ENCODE results near the gene IRX5.

Gene IRX5

GRCh38 chr16:54939029-54939346, 8.3 kb downstream of the IRX5 start:
- Histone ChIP-seq H3K27ac (ENCODE audit: low read depth, low read length) (no peak overlapping the region), H3K4me1 (ENCODE audit: insufficient read depth, low read length) (peaks cover 27% of the 10 kb centered on the region), H3K9ac (ENCODE audit: low read length) (no peak overlapping the region), H3K36me3 (ENCODE audit: insufficient read depth, low read length) (no peaks in the 10 kb centered on the region), H3K27me3 (ENCODE audit: control insufficient read depth in 1 of 2, insufficient read depth in 2 of 2, low read length in 2 of 2) (peaks cover 74% of the 10 kb centered on the region in 2 donors), H3K4me3 (ENCODE audit: low read depth in 1 of 2, low read length in 2 of 2) (no peak overlapping the region), H3K9me3 (ENCODE audit: low read length) (peaks cover 5% of the 10 kb centered on the region)

- no peak overlapping the region for H3K9ac ChIP-seq (ENCODE audit: low read length)
- no peak overlapping the region for H3K27ac ChIP-seq (ENCODE audit: low read depth, low read length)
- no peaks in the 10 kb centered on the region for H3K36me3 ChIP-seq (ENCODE audit: insufficient read depth, low read length)
- no peak overlapping the region for H3K4me3 ChIP-seq (ENCODE audit: low read depth in 1 of 2, low read length in 2 of 2)
- H3K27me3 ChIP-seq (ENCODE audit: control insufficient read depth in 1 of 2, insufficient read depth in 2 of 2, low read length in 2 of 2): peaks cover 68 to 70% of the 10 kb centered on the region in 2 donors
- peaks cover 5% of the 10 kb centered on the region for H3K9me3 ChIP-seq (ENCODE audit: low read length)
- peaks cover 27% of the 10 kb centered on the region for H3K4me1 ChIP-seq (ENCODE audit: insufficient read depth, low read length)
Observed at GRCh38 chr16:54939510-54940278, 9.0 kb downstream of the IRX5 start.

- Histone ChIP-seq H3K9ac (ENCODE audit: low read length) (no peak overlapping the region), H3K36me3 (ENCODE audit: insufficient read depth, low read length) (no peaks in the 10 kb centered on the region), H3K27me3 (ENCODE audit: control insufficient read depth in 1 of 2, insufficient read depth in 2 of 2, low read length in 2 of 2) (peaks cover 62 to 67% of the 10 kb centered on the region in 2 donors), H3K4me1 (ENCODE audit: insufficient read depth, low read length) (peaks cover 27% of the 10 kb centered on the region), H3K27ac (ENCODE audit: low read depth, low read length) (no peak overlapping the region), H3K9me3 (ENCODE audit: low read length) (peaks cover 5% of the 10 kb centered on the region), H3K4me3 (ENCODE audit: low read depth in 1 of 2, low read length in 2 of 2) (no peak overlapping the region)
Observed at GRCh38 chr16:54940279-54940604, 9.6 kb downstream of the IRX5 start.

GRCh38 chr16:54942353-54942943, 11.8 kb downstream of the IRX5 start:
- Histone ChIP-seq H3K9me3 (ENCODE audit: low read length) (peaks cover 5% of the 10 kb centered on the region), H3K27ac (ENCODE audit: low read depth, low read length) (no peak overlapping the region), H3K27me3 (ENCODE audit: control insufficient read depth in 1 of 2, insufficient read depth in 2 of 2, low read length in 2 of 2) (peaks cover 40 to 49% of the 10 kb centered on the region in 2 donors), H3K9ac (ENCODE audit: low read length) (no peak overlapping the region), H3K36me3 (ENCODE audit: insufficient read depth, low read length) (no peaks in the 10 kb centered on the region), H3K4me3 (ENCODE audit: low read depth in 1 of 2, low read length in 2 of 2) (no peak overlapping the region), H3K4me1 (ENCODE audit: insufficient read depth, low read length) (peaks cover 15% of the 10 kb centered on the region)

GRCh38 chr16:54944002-54944401, 13.3 kb downstream of the IRX5 start:
- H3K4me1 ChIP-seq (ENCODE audit: insufficient read depth, low read length): no peaks in the 10 kb centered on the region
- peaks cover 25 to 33% of the 10 kb centered on the region in 2 donors for H3K27me3 ChIP-seq (ENCODE audit: control insufficient read depth in 1 of 2, insufficient read depth in 2 of 2, low read length in 2 of 2)
- H3K27ac ChIP-seq (ENCODE audit: low read depth, low read length): no peak overlapping the region
- H3K9ac ChIP-seq (ENCODE audit: low read length): no peak overlapping the region
- H3K4me3 ChIP-seq (ENCODE audit: low read depth in 1 of 2, low read length in 2 of 2): no peak overlapping the region
- no peaks in the 10 kb centered on the region for H3K36me3 ChIP-seq (ENCODE audit: insufficient read depth, low read length)
- peaks cover 5% of the 10 kb centered on the region for H3K9me3 ChIP-seq (ENCODE audit: low read length)

- H3K4me3 ChIP-seq (ENCODE audit: low read depth in 1 of 2, low read length in 2 of 2): no peak overlapping the region
- no peak overlapping the region for H3K9ac ChIP-seq (ENCODE audit: low read length)
- H3K27ac ChIP-seq (ENCODE audit: low read depth, low read length): no peak overlapping the region
- no peaks in the 10 kb centered on the region for H3K4me1 ChIP-seq (ENCODE audit: insufficient read depth, low read length)
- peaks cover 3% of the 10 kb centered on the region for H3K9me3 ChIP-seq (ENCODE audit: low read length)
- peaks cover 14 to 23% of the 10 kb centered on the region in 2 donors for H3K27me3 ChIP-seq (ENCODE audit: control insufficient read depth in 1 of 2, insufficient read depth in 2 of 2, low read length in 2 of 2)
- H3K36me3 ChIP-seq (ENCODE audit: insufficient read depth, low read length): no peaks in the 10 kb centered on the region
Observed at GRCh38 chr16:54945063-54945462, 14.4 kb downstream of the IRX5 start.

- Histone ChIP-seq H3K36me3 (ENCODE audit: insufficient read depth, low read length) (no peaks in the 10 kb centered on the region), H3K9ac (ENCODE audit: low read length) (no peak overlapping the region), H3K4me1 (ENCODE audit: insufficient read depth, low read length) (no peaks in the 10 kb centered on the region), H3K4me3 (ENCODE audit: low read depth in 1 of 2, low read length in 2 of 2) (no peak overlapping the region), H3K27ac (ENCODE audit: low read depth, low read length) (no peak overlapping the region), H3K27me3 (ENCODE audit: control insufficient read depth in 1 of 2, insufficient read depth in 2 of 2, low read length in 2 of 2) (peaks cover 0 to 8% of the 10 kb centered on the region in 2 donors), H3K9me3 (ENCODE audit: low read length) (no peaks in the 10 kb centered on the region)
Observed at GRCh38 chr16:54946909-54947308, 16.2 kb downstream of the IRX5 start.

- Histone ChIP-seq H3K9me3 (ENCODE audit: low read length) (no peaks in the 10 kb centered on the region), H3K27ac (ENCODE audit: low read depth, low read length) (no peak overlapping the region), H3K4me1 (ENCODE audit: insufficient read depth, low read length) (no peaks in the 10 kb centered on the region), H3K36me3 (ENCODE audit: insufficient read depth, low read length) (no peaks in the 10 kb centered on the region), H3K4me3 (ENCODE audit: low read depth in 1 of 2, low read length in 2 of 2) (no peak overlapping the region), H3K9ac (ENCODE audit: low read length) (no peak overlapping the region), H3K27me3 (ENCODE audit: control insufficient read depth in 1 of 2, insufficient read depth in 2 of 2, low read length in 2 of 2) (peaks cover 2 to 8% of the 10 kb centered on the region in 2 donors)
Observed at GRCh38 chr16:54947616-54948015, 17.0 kb downstream of the IRX5 start.

GRCh38 chr16:54952195-54952594, 21.5 kb downstream of the IRX5 start:
- Histone ChIP-seq H3K27me3 (ENCODE audit: control insufficient read depth in 1 of 2, insufficient read depth in 2 of 2, low read length in 2 of 2) (peaks cover 0 to 8% of the 10 kb centered on the region in 2 donors), H3K27ac (ENCODE audit: low read depth, low read length) (no peak overlapping the region), H3K36me3 (ENCODE audit: insufficient read depth, low read length) (no peaks in the 10 kb centered on the region), H3K4me1 (ENCODE audit: insufficient read depth, low read length) (no peaks in the 10 kb centered on the region), H3K9me3 (ENCODE audit: low read length) (no peaks in the 10 kb centered on the region), H3K4me3 (ENCODE audit: low read depth in 1 of 2, low read length in 2 of 2) (no peak overlapping the region), H3K9ac (ENCODE audit: low read length) (no peak overlapping the region)

- Histone ChIP-seq H3K27me3 (ENCODE audit: control insufficient read depth in 1 of 2, insufficient read depth in 2 of 2, low read length in 2 of 2) (peaks cover 0 to 8% of the 10 kb centered on the region in 2 donors), H3K9ac (ENCODE audit: low read length) (no peak overlapping the region), H3K27ac (ENCODE audit: low read depth, low read length) (no peak overlapping the region), H3K9me3 (ENCODE audit: low read length) (no peaks in the 10 kb centered on the region), H3K4me1 (ENCODE audit: insufficient read depth, low read length) (no peaks in the 10 kb centered on the region), H3K36me3 (ENCODE audit: insufficient read depth, low read length) (no peaks in the 10 kb centered on the region), H3K4me3 (ENCODE audit: low read depth in 1 of 2, low read length in 2 of 2) (no peak overlapping the region)
Observed at GRCh38 chr16:54953461-54953860, 22.8 kb downstream of the IRX5 start.

GRCh38 chr16:54954220-54954619, 23.6 kb downstream of the IRX5 start:
- Histone ChIP-seq H3K4me1 (ENCODE audit: insufficient read depth, low read length) (no peaks in the 10 kb centered on the region), H3K27me3 (ENCODE audit: control insufficient read depth in 1 of 2, insufficient read depth in 2 of 2, low read length in 2 of 2) (peaks cover 0 to 8% of the 10 kb centered on the region in 2 donors), H3K4me3 (ENCODE audit: low read depth in 1 of 2, low read length in 2 of 2) (no peak overlapping the region), H3K9me3 (ENCODE audit: low read length) (no peaks in the 10 kb centered on the region), H3K36me3 (ENCODE audit: insufficient read depth, low read length) (no peaks in the 10 kb centered on the region), H3K27ac (ENCODE audit: low read depth, low read length) (no peak overlapping the region), H3K9ac (ENCODE audit: low read length) (no peak overlapping the region)

- no peak overlapping the region for H3K4me3 ChIP-seq (ENCODE audit: low read depth in 1 of 2, low read length in 2 of 2)
- no peaks in the 10 kb centered on the region for H3K9me3 ChIP-seq (ENCODE audit: low read length)
- H3K27ac ChIP-seq (ENCODE audit: low read depth, low read length): no peak overlapping the region
- H3K9ac ChIP-seq (ENCODE audit: low read length): no peak overlapping the region
- no peaks in the 10 kb centered on the region for H3K36me3 ChIP-seq (ENCODE audit: insufficient read depth, low read length)
- H3K4me1 ChIP-seq (ENCODE audit: insufficient read depth, low read length): no peaks in the 10 kb centered on the region
- peaks cover 0 to 8% of the 10 kb centered on the region in 2 donors for H3K27me3 ChIP-seq (ENCODE audit: control insufficient read depth in 1 of 2, insufficient read depth in 2 of 2, low read length in 2 of 2)
Observed at GRCh38 chr16:54955757-54956156, 25.1 kb downstream of the IRX5 start.

Data from muscle layer of colon (tissue), 2 donors.